IMR-90 (cell line): ENCODE measurements around the gene SGMS1. TPM values are rescaled to one million over a fixed set of nuclear protein-coding genes. Genes with fewer than 3 reads are reported as not detected.

ENCODE experiments used
- ATAC-seq: fragments of 200-7000 bp; cut with Tn5 transposase; 2 replicates; pipeline ENCODE4 v1.9.1; 2020; ENCODE audit warnings: low read depth, mild to moderate bottlenecking, moderate library complexity
- BruUV-seq: library from RNA; stranded (reverse); fragments of 400-500 nt; replicated peaks from 2 replicates; lab custom pipeline; 2021; lab: Mats Ljungman, UMichigan
- CTCF ChIA-PET: fragments of 300-600 bp; formaldehyde crosslinking; extraction: SDS; loops from one replicate; lab custom pipeline; 2021; ENCODE audit warnings: antibody characterized with exemption; lab: Yijun Ruan, JAX
- POLR2A ChIA-PET: fragments of 300-600 bp; sonication (Branson Sonifier 250); formaldehyde crosslinking; loops from one replicate; lab custom pipeline; 2022; ENCODE audit warnings: antibody characterized with exemption; ENCODE audit not compliant: unreplicated experiment; lab: Charles Lee
- DNase-seq: peaks from one replicate; pipeline ENCODE4 v3.0.0; 2013
- H2AFZ ChIP-seq: replicated peaks from 2 replicates; pipeline ENCODE3; 2013; ENCODE audit warnings: low read length, mild to moderate bottlenecking; ENCODE audit not compliant: poor library complexity
- H2AK5ac ChIP-seq: 2 replicates; pipeline ENCODE4 v1.6.1; 2013; ENCODE audit warnings: low read depth, low read length, inconsistent platforms
- H2AK9ac ChIP-seq: replicated peaks from 2 replicates; pipeline ENCODE3; 2013; ENCODE audit warnings: mild to moderate bottlenecking, low read depth, low read length, moderate library complexity; ENCODE audit not compliant: poor library complexity
- H2BK120ac ChIP-seq: 2 replicates; pipeline ENCODE4 v1.6.1; 2013; ENCODE audit warnings: low read depth, low read length, inconsistent platforms
- H2BK15ac ChIP-seq: 3 replicates; pipeline ENCODE4 v1.6.1; 2013; ENCODE audit warnings: low read depth, low read length, inconsistent platforms
- H2BK20ac ChIP-seq: 2 replicates; pipeline ENCODE4 v1.6.1; 2013; ENCODE audit warnings: low read depth, mild to moderate bottlenecking, inconsistent platforms, low read length, moderate library complexity
- H2BK5ac ChIP-seq: 2 replicates; pipeline ENCODE4 v1.6.1; 2013; ENCODE audit warnings: mild to moderate bottlenecking, low read depth, low read length, inconsistent platforms; ENCODE audit not compliant: poor library complexity, severe bottlenecking
- H3K14ac ChIP-seq: replicated peaks from 2 replicates; pipeline ENCODE4 v1.6.1; 2013; ENCODE audit warnings: low read depth, low read length, inconsistent platforms
- H3K18ac ChIP-seq: 2 replicates; pipeline ENCODE4 v1.6.1; 2013; ENCODE audit warnings: low read depth, low read length, control low read depth
- H3K23ac ChIP-seq: 2 replicates; pipeline ENCODE4 v1.6.1; 2013; ENCODE audit warnings: low read depth, low read length, inconsistent platforms
- H3K27ac ChIP-seq: 2 replicates; pipeline ENCODE4 v1.5.1; 2013; ENCODE audit warnings: mild to moderate bottlenecking, control low read depth, low read length; ENCODE audit not compliant: insufficient read depth
- H3K27me3 ChIP-seq: 2 replicates; pipeline ENCODE4 v1.6.1; 2013; ENCODE audit warnings: low read length; ENCODE audit not compliant: control insufficient read depth, insufficient read depth
- H3K36me3 ChIP-seq: 2 replicates; pipeline ENCODE4 v1.6.1; 2013; ENCODE audit warnings: low read length, mixed read lengths; ENCODE audit not compliant: control insufficient read depth, insufficient read depth
- H3K4ac ChIP-seq: 2 replicates; pipeline ENCODE4 v1.6.1; 2013; ENCODE audit warnings: low read depth, low read length, inconsistent platforms
- H3K4me1 ChIP-seq: 2 replicates; pipeline ENCODE4 v1.6.1; 2013; ENCODE audit warnings: low read length, mixed read lengths; ENCODE audit not compliant: control insufficient read depth, insufficient read depth
- H3K4me2 ChIP-seq: 2 replicates; pipeline ENCODE4 v1.6.1; 2013; ENCODE audit warnings: low read depth, mild to moderate bottlenecking, control low read depth, low read length, moderate library complexity
- H3K4me3 ChIP-seq: 2 replicates; pipeline ENCODE4 v1.5.1; 2013; ENCODE audit warnings: low read depth, mild to moderate bottlenecking, control low read depth, low read length, moderate library complexity; ENCODE audit not compliant: insufficient read depth
- H3K56ac ChIP-seq: 2 replicates; pipeline ENCODE4 v1.6.1; 2013; ENCODE audit warnings: low read length, inconsistent platforms; ENCODE audit not compliant: insufficient read depth; ENCODE audit errors: extremely low read depth
- H3K79me1 ChIP-seq, 2 experiments: 2 replicates each; pipeline ENCODE4 v1.6.1; 2013; ENCODE audit warnings: low read length in 2 of 2, inconsistent platforms in 1 of 2, low read depth in 1 of 2
- H3K9ac ChIP-seq: 2 replicates; pipeline ENCODE4 v1.6.1; 2013; ENCODE audit warnings: low read depth, low read length, control low read depth
- H3K9me1 ChIP-seq: 2 replicates; pipeline ENCODE4 v1.6.1; 2013; ENCODE audit warnings: low read length, inconsistent platforms; ENCODE audit not compliant: insufficient read depth
- H3K9me3 ChIP-seq: 2 replicates; pipeline ENCODE4 v1.6.1; 2013; ENCODE audit warnings: low read length; ENCODE audit not compliant: control insufficient read depth, insufficient read depth
- H4K20me1 ChIP-seq: 2 replicates; pipeline ENCODE4 v1.6.1; 2013; ENCODE audit warnings: low read length, inconsistent platforms; ENCODE audit not compliant: insufficient read depth
- H4K5ac ChIP-seq: 2 replicates; pipeline ENCODE4 v1.6.1; 2013; ENCODE audit warnings: mild to moderate bottlenecking, low read depth, low read length, control low read depth
- H4K8ac ChIP-seq, 2 experiments: 2 replicates each; pipeline ENCODE4 v1.6.1; 2013; ENCODE audit warnings: low read depth in 2 of 2, low read length in 2 of 2, control low read depth in 1 of 2, inconsistent platforms in 1 of 2
- H4K91ac ChIP-seq: 2 replicates; pipeline ENCODE4 v1.6.1; 2013; ENCODE audit warnings: low read depth, low read length, inconsistent platforms; ENCODE audit not compliant: insufficient read depth
- CEBPB ChIP-seq: IDR thresholded peaks from 2 replicates; pipeline ENCODE4 v1.6.1; 2012; ENCODE audit warnings: low read depth, low read length, improper control_type of control experiment
- CHD1 ChIP-seq: IDR thresholded peaks from 2 replicates; pipeline ENCODE4 v1.6.1; 2012; ENCODE audit warnings: low read depth, low read length, improper control_type of control experiment
- FOS ChIP-seq: fragments of 150-350 bp; IDR thresholded peaks from 2 replicates; pipeline ENCODE4 v1.6.1; 2016; ENCODE audit warnings: low read depth, low read length
- MAFK ChIP-seq: IDR thresholded peaks from 2 replicates; pipeline ENCODE4 v1.6.1; 2012; ENCODE audit warnings: low read depth, low read length, improper control_type of control experiment
- MXI1 ChIP-seq: IDR thresholded peaks from 2 replicates; pipeline ENCODE4 v1.6.1; 2012; ENCODE audit warnings: low read depth, mild to moderate bottlenecking, low read length, moderate library complexity, borderline replicate concordance
- POLR2A ChIP-seq: IDR thresholded peaks from 2 replicates; pipeline ENCODE4 v1.6.1; 2012; ENCODE audit warnings: mild to moderate bottlenecking, low read depth, low read length
- RCOR1 ChIP-seq: IDR thresholded peaks from 2 replicates; pipeline ENCODE4 v1.6.1; 2012; ENCODE audit warnings: mild to moderate bottlenecking, low read length, improper control_type of control experiment; ENCODE audit not compliant: insufficient replicate concordance
- WGBS, 2 experiments: methylation state at CpG; one replicate each; pipeline versions ENCODE4 v1.1.5 to v1.1.7; 2013; ENCODE audit warnings: missing lambda C conversion rate in 2 of 2; ENCODE audit not compliant: insufficient read length in 1 of 2; ENCODE audit errors: extremely low coverage in 2 of 2; 5-methylcytosine and 5-hydroxymethylcytosine counted together
- dilution Hi-C: fragments of 300-500 bp; cut with HindIII; formaldehyde crosslinking; loops from one replicate; pipeline ENCODE4 v1.14.3; 2018; ENCODE audit warnings: low sequenced_read_pairs; ENCODE audit not compliant: unreplicated experiment
- in situ Hi-C: fragments of 300-500 bp; cut with MboI; formaldehyde crosslinking; loops from 3 replicates; pipeline ENCODE4 v1.14.3; 2019; ENCODE audit warnings: low sequenced_read_pairs, inconsistent platforms, mixed read lengths
- intact Hi-C: fragments of 100-400 bp; cut with micrococcal nuclease; formaldehyde crosslinking; loops from 2 replicates; pipeline ENCODE4 v1.10.0; 2022
- polyA plus RNA-seq, 3 experiments: library from polyadenylated mRNA; depleted of rRNA; stranded (reverse); fragments of >200 nt; gene quantifications; 2 replicates each; pipeline ENCODE4 v1.2.3, GENCODE V29; 2012; ENCODE audit warnings: low replicate concordance in 1 of 3
- total RNA-seq: library from RNA; depleted of rRNA; stranded (reverse); fragments of >200 nt; gene quantifications from 2 replicates; pipeline ENCODE4 v1.2.3, GENCODE V29; 2012
- TF ChIP-seq, protein P1 (sequence below): conservative IDR thresholded peaks from 2 replicates; pipeline ENCODE4 v1.5.1; 2012; ENCODE audit warnings: mild to moderate bottlenecking, low read depth, low read length, improper control_type of control experiment

Gene SGMS1
- total and polyA plus RNA-seq, 2 of the 4 experiments (the other 2 are of a cell fraction): 9.8 to 30.8 TPM

DNA sequence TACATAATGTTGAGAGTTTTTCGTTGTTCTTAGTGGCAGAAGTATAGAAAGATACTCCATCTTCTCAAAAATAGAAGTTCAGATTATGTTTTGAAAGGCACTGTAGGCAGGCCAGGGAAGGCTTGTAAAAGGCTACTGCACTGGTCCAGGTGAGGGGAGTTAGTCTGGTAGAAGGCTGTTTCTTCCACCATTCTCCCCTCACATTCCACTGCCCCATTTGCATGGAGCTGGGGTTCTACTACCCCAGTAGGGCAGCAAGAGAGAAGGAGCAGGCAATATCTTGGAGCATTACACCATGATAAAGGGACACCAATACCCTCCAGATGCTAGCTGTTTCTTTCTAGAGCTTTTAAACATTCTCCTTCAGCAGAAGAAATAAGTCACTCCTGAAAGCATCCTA lies 16.5 kb upstream of the SGMS1 start:
- Histone ChIP-seq H4K91ac (no peak overlapping the region), H2BK5ac (no peak overlapping the region), H3K14ac (no peak overlapping the region), H2AK9ac (no peak overlapping the region), H3K9ac (no peak overlapping the region), H3K36me3 (no peaks in the 10 kb centered on the region), H3K4me3 (no peak overlapping the region), H3K4me1 (no peaks in the 10 kb centered on the region), H2BK15ac (no peak overlapping the region), H3K4me2 (no peak overlapping the region), H3K18ac (no peak overlapping the region), H3K4ac (no peak overlapping the region), H3K23ac (no peak overlapping the region), H3K56ac (no peak overlapping the region), H2AK5ac (no peak overlapping the region), H3K9me1 (no peaks in the 10 kb centered on the region), H2AFZ (no peak overlapping the region), H3K27me3 (no peaks in the 10 kb centered on the region; the same call in 1 of the 2 replicates), H2BK20ac (no peak overlapping the region), H3K79me1 (no peaks in the 10 kb centered on the region), H3K9me3 (no peaks in the 10 kb centered on the region), H4K8ac (no peak overlapping the region), H4K20me1 (no peaks in the 10 kb centered on the region; the same call in 1 of the 2 replicates), H4K5ac (no peak overlapping the region), H3K27ac (no peak overlapping the region), H2BK120ac (no peak overlapping the region)
- DNase-seq: no peak
- WGBS, 2 experiments: no CpG with 5 or more reads among the region's 1 CpG
- intact Hi-C loops: no loop called here
- no TSS peak for BruUV-seq
- in situ Hi-C loops: no loop called here
- POLR2A ChIA-PET: no interaction called here
- CTCF ChIA-PET: no interaction called here
- dilution Hi-C loops: no loop called here
- TF ChIP-seq POLR2A: no peak
- no peak for TF ChIP-seq RCOR1
- no peak for TF ChIP-seq CHD1
- no peak for TF ChIP-seq FOS
- no peak for TF ChIP-seq MAFK
- no peak for TF ChIP-seq CEBPB
- no peak for TF ChIP-seq MXI1
- TF ChIP-seq, protein P1, sequence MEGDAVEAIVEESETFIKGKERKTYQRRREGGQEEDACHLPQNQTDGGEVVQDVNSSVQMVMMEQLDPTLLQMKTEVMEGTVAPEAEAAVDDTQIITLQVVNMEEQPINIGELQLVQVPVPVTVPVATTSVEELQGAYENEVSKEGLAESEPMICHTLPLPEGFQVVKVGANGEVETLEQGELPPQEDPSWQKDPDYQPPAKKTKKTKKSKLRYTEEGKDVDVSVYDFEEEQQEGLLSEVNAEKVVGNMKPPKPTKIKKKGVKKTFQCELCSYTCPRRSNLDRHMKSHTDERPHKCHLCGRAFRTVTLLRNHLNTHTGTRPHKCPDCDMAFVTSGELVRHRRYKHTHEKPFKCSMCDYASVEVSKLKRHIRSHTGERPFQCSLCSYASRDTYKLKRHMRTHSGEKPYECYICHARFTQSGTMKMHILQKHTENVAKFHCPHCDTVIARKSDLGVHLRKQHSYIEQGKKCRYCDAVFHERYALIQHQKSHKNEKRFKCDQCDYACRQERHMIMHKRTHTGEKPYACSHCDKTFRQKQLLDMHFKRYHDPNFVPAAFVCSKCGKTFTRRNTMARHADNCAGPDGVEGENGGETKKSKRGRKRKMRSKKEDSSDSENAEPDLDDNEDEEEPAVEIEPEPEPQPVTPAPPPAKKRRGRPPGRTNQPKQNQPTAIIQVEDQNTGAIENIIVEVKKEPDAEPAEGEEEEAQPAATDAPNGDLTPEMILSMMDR: no peak
- ATAC-seq: no peak
